ENCODE measurements around the gene LGALS3. TPM values are rescaled to one million over a fixed set of nuclear protein-coding genes. Genes with fewer than 3 reads are reported as not detected.

LGALS3 gene
- total RNA-seq, 4 donors from 2014 or later, result 242 to 1,284 (median 1,203) TPM

- peak in 1 of 2 donors; percentile 13 for TF ChIP-seq POLR2A (IDR thresholded peaks at IDR 0.05)
- TF ChIP-seq CTCF (IDR thresholded peaks at IDR 0.05), result no peak
- H3K9me3 ChIP-seq, result no peaks in the 10 kb centered on the region
- no peaks in the 10 kb centered on the region for H3K36me3 ChIP-seq
- DNase-seq, result no peak
- no peaks in the 10 kb centered on the region for H3K27me3 ChIP-seq
- peak overlapping the region in 1 of 4 donors; percentile 21 for H3K4me3 ChIP-seq
- peaks cover 6 to 78% (median 18%) of the 10 kb centered on the region in 4 donors for H3K4me1 ChIP-seq
- peak overlapping the region in 3 of 4 donors; percentile 54 to 90 (median 77) for H3K27ac ChIP-seq
Measured at GRCh38 chr14:55121628-55122439, 7.2 kb upstream of the LGALS3 start.

GRCh38 chr14:55122440-55122986 lies 6.5 kb upstream of the LGALS3 start:
- H3K27ac ChIP-seq, result peak overlapping the region; percentile 17 to 90 (median 76)
- no peaks in the 10 kb centered on the region for H3K27me3 ChIP-seq
- peak in 2 of 3 donors; percentile 87 to 89 for DNase-seq
- no peaks in the 10 kb centered on the region for H3K9me3 ChIP-seq
- peaks cover 6 to 75% (median 16%) of the 10 kb centered on the region in 4 donors for H3K4me1 ChIP-seq
- peak overlapping the region in 2 of 4 donors; percentile 2 to 21 for H3K4me3 ChIP-seq
- TF ChIP-seq CTCF (IDR thresholded peaks at IDR 0.05) (no peak), POLR2A (IDR thresholded peaks at IDR 0.05) (peak in 1 of 2 donors; percentile 43)
- H3K36me3 ChIP-seq, result no peaks in the 10 kb centered on the region

- Histone ChIP-seq H3K36me3 (no peaks in the 10 kb centered on the region), H3K4me1 (peaks cover 6 to 73% (median 14%) of the 10 kb centered on the region in 4 donors), H3K9me3 (no peaks in the 10 kb centered on the region), H3K4me3 (peak overlapping the region in 1 of 4 donors; percentile 2), H3K27ac (peak overlapping the region; percentile 17 to 90 (median 76)), H3K27me3 (no peaks in the 10 kb centered on the region)
- no peak for DNase-seq
- TF ChIP-seq CTCF (IDR thresholded peaks at IDR 0.05) (no peak), POLR2A (IDR thresholded peaks at IDR 0.05) (no peak)
Measured at GRCh38 chr14:55123101-55123500, 6.0 kb upstream of the LGALS3 start.

- H3K27ac ChIP-seq, result peak overlapping the region in 3 of 4 donors; percentile 76 to 79 (median 77)
- no peak for DNase-seq
- peaks cover 6 to 67% (median 14%) of the 10 kb centered on the region in 4 donors for H3K4me1 ChIP-seq
- no peak overlapping the region for H3K4me3 ChIP-seq
- H3K27me3 ChIP-seq, result no peaks in the 10 kb centered on the region
- TF ChIP-seq CTCF (IDR thresholded peaks at IDR 0.05) (no peak), POLR2A (IDR thresholded peaks at IDR 0.05) (no peak)
- no peaks in the 10 kb centered on the region for H3K36me3 ChIP-seq
- H3K9me3 ChIP-seq, result no peaks in the 10 kb centered on the region
Measured at GRCh38 chr14:55123852-55124639, 5.0 kb upstream of the LGALS3 start.

GRCh38 chr14:55124774-55125386 lies 4.2 kb upstream of the LGALS3 start:
- no peaks in the 10 kb centered on the region for H3K36me3 ChIP-seq
- no peaks in the 10 kb centered on the region for H3K9me3 ChIP-seq
- TF ChIP-seq CTCF (IDR thresholded peaks at IDR 0.05) (no peak), POLR2A (IDR thresholded peaks at IDR 0.05) (no peak)
- H3K4me1 ChIP-seq, result peaks cover 8 to 59% (median 14%) of the 10 kb centered on the region in 4 donors
- DNase-seq, result no peak
- H3K27me3 ChIP-seq, result no peaks in the 10 kb centered on the region
- H3K27ac ChIP-seq, result peak overlapping the region in 3 of 4 donors; percentile 67 to 97 (median 79)
- H3K4me3 ChIP-seq, result no peak overlapping the region

Measured in Peyer's patch (tissue), 4 donors.